Measurements from ENCODE around the gene OBSCN. TPM values are rescaled to one million over a fixed set of nuclear protein-coding genes. Genes with fewer than 3 reads are reported as not detected.

The OBSCN gene
- total RNA-seq, 2 donors from 2014 or later = 14.5 to 34.9 TPM

DNA sequence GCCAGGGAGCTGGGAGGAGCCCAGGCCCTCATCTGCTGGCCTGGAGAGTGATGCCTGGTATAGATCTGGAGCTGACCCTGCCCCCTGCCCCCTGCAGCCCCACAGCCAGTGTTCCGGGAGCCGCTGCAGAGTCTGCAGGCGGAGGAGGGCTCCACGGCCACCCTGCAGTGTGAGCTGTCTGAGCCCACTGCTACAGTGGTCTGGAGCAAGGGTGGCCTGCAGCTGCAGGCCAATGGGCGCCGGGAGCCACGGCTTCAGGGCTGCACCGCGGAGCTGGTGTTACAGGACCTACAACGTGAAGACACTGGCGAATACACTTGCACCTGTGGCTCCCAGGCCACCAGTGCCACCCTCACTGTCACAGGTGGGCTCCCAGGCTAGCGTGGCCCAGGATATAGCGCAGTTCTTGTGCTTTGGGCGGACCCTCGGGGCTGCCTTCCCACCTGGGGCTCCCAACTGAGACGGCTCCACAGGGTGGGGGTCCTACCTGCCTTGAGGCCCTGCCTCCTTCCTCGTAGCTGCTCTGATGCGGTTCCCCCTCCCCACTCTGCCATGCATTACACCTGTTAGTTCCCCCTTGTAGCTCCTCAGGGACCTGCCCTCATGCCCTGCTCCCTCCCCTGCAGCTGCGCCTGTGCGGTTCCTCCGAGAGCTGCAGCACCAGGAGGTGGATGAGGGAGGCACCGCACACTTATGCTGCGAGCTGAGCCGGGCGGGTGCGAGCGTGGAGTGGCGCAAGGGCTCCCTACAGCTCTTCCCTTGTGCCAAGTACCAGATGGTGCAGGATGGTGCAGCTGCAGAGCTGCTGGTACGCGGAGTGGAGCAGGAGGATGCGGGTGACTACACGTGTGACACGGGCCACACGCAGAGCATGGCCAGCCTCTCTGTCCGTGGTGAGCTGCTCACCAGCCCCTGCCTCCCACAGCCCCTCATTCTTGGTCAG is 98.7 kb downstream of the OBSCN start:
- no peak overlapping the region for H3K4me3 ChIP-seq
- DNase-seq (peak in 2 of 4 donors; percentile 5), ATAC-seq (no peak)
- intact Hi-C loops (cut with DNase I) = no loop called here
- H3K27ac ChIP-seq = no peak overlapping the region
- H3K4me1 ChIP-seq = no peaks in the 10 kb centered on the region
- no peak for TF ChIP-seq POLR2A (IDR thresholded peaks at IDR 0.05)
- TF ChIP-seq, protein P1, sequence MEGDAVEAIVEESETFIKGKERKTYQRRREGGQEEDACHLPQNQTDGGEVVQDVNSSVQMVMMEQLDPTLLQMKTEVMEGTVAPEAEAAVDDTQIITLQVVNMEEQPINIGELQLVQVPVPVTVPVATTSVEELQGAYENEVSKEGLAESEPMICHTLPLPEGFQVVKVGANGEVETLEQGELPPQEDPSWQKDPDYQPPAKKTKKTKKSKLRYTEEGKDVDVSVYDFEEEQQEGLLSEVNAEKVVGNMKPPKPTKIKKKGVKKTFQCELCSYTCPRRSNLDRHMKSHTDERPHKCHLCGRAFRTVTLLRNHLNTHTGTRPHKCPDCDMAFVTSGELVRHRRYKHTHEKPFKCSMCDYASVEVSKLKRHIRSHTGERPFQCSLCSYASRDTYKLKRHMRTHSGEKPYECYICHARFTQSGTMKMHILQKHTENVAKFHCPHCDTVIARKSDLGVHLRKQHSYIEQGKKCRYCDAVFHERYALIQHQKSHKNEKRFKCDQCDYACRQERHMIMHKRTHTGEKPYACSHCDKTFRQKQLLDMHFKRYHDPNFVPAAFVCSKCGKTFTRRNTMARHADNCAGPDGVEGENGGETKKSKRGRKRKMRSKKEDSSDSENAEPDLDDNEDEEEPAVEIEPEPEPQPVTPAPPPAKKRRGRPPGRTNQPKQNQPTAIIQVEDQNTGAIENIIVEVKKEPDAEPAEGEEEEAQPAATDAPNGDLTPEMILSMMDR (IDR thresholded peaks at IDR 0.05) = no peak
- WGBS, 2 donors = 57 to 81% methylated on average over 20 to 33 of the region's 35 CpGs
- no peaks in the 10 kb centered on the region for H3K27me3 ChIP-seq
- H3K36me3 ChIP-seq (replicated peaks in 1 of 2; ENCODE audit: insufficient read depth in 1 of 2, low read depth in 2 of 2) = no peaks in the 10 kb centered on the region
- H3K9me3 ChIP-seq = peaks cover 0 to 16% (median 0%) of the 10 kb centered on the region in 3 donors

DNA sequence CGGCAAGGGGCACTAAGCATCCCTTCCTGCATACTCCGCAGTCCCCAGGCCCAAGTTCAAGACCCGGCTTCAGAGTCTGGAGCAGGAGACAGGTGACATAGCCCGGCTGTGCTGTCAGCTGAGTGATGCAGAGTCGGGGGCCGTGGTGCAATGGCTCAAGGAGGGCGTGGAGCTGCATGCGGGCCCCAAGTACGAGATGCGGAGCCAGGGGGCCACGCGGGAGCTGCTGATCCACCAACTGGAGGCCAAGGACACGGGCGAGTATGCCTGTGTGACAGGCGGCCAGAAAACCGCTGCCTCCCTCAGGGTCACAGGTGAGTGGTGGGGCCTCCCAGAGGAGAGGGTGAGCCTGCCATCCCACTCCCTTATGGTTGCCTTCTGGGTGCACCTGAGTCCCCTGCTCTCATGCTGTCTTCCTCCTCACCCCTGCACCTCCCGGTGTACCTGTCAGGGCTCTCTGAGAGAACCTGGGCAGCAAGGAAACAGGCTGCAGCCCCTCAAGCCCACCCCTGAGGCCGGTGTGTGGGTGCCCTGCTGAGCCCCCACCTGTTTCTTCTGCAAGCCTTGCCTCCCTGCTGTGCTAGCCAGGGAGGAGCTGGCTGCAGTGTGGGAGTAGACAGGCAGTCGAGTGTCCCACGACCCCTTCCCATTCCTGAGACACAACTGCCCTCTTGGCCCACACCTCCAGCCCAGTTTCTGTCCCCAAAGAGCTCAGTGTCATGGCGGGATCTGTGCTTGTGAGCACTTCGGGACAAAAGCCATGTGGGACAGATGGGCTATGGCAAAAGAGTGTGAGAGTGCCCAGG is 99.6 kb downstream of the OBSCN start:
- DNase-seq = peak in 2 of 4 donors; percentile 8
- Histone ChIP-seq H3K36me3 (replicated peaks in 1 of 2; ENCODE audit: insufficient read depth in 1 of 2, low read depth in 2 of 2) (no peaks in the 10 kb centered on the region), H3K9me3 (peaks cover 0 to 14% (median 0%) of the 10 kb centered on the region in 3 donors), H3K4me3 (no peak overlapping the region), H3K4me1 (no peaks in the 10 kb centered on the region), H3K27me3 (no peaks in the 10 kb centered on the region), H3K27ac (no peak overlapping the region)
- no peak for ATAC-seq
- intact Hi-C loops (cut with DNase I) = no loop called here
- 57 to 72% methylated on average over 12 to 22 of the region's 22 CpGs for whole genome bisulfite sequencing, 2 donors
- TF ChIP-seq, protein P1 (IDR thresholded peaks at IDR 0.05) = no peak
- no peak for TF ChIP-seq POLR2A (IDR thresholded peaks at IDR 0.05)

DNA sequence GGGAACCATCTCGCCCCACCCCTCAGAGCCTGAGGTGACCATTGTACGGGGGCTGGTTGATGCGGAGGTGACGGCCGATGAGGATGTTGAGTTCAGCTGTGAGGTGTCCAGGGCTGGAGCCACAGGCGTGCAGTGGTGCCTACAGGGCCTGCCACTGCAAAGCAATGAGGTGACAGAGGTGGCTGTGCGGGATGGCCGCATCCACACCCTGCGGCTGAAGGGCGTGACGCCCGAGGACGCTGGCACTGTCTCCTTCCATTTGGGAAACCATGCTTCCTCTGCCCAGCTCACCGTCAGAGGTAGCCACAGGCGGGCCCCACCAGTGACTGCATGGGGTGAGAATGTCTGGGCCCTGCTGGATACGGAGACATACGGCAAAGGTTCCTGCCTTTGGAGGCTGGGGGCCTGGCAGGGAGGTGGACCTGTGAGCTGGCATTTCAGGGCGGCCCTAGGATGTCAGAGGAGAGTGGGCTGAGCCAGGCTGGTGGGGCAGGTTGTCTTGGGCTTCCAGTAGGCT is 100.3 kb downstream of the OBSCN start:
- WGBS, 2 donors = 80 to 82% methylated on average over 6 to 17 of the region's 18 CpGs

DNA sequence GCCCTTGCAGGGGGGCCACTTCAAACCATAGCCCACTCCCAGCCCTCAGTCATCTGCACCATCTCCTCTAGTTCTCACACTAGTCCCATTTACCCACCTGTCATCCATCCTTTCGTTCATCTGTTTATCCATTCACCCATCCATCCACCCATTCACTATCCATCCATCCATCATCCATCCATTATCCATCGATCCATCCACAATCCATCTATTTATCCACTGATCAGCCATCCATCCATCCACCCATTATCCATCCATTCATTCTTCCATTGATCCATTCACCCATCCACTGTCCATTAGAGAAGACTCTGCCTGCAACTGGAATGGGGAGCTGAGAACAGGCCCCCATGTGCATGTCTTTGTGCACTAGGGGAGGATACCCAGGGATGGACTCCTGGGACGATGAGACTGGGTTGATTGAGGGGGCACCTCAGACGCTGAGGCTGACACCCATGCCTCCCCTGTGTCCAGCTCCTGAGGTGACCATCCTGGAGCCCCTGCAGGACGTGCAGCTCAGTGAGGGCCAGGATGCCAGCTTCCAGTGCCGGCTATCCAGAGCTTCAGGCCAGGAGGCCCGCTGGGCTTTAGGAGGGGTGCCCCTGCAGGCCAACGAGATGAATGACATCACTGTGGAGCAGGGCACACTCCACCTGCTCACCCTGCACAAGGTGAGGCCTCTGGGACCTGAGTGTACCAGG is 100.9 kb downstream of the OBSCN start:
- peaks cover 0 to 9% (median 0%) of the 10 kb centered on the region in 3 donors for H3K9me3 ChIP-seq
- TF ChIP-seq POLR2A (IDR thresholded peaks at IDR 0.05) = no peak
- TF ChIP-seq, protein P1 (IDR thresholded peaks at IDR 0.05) = no peak
- H3K27ac ChIP-seq = no peak overlapping the region
- no peak for ATAC-seq
- H3K36me3 ChIP-seq (replicated peaks in 1 of 2; ENCODE audit: insufficient read depth in 1 of 2, low read depth in 2 of 2) = no peaks in the 10 kb centered on the region
- H3K4me3 ChIP-seq = no peak overlapping the region
- 70 to 77% methylated on average over 3 to 8 of the region's 8 CpGs for WGBS, 2 donors
- H3K27me3 ChIP-seq = no peaks in the 10 kb centered on the region
- no peaks in the 10 kb centered on the region for H3K4me1 ChIP-seq
- intact Hi-C loops (cut with DNase I) = no loop called here
- peak in 1 of 4 donors; percentile 5 for DNase-seq

More for the DNA sequence above, 100.3 kb downstream of the OBSCN start:
- TF ChIP-seq, protein P1 (IDR thresholded peaks at IDR 0.05) = no peak
- no peak for TF ChIP-seq POLR2A (IDR thresholded peaks at IDR 0.05)
- intact Hi-C loops (cut with DNase I) = no loop called here
- DNase-seq (peak in 1 of 4 donors; percentile 9), ATAC-seq (no peak)
- Histone ChIP-seq H3K4me3 (no peak overlapping the region), H3K4me1 (no peaks in the 10 kb centered on the region), H3K27ac (no peak overlapping the region), H3K36me3 (replicated peaks in 1 of 2; ENCODE audit: insufficient read depth in 1 of 2, low read depth in 2 of 2) (no peaks in the 10 kb centered on the region), H3K9me3 (peaks cover 0 to 10% (median 0%) of the 10 kb centered on the region in 3 donors), H3K27me3 (no peaks in the 10 kb centered on the region)
